PFSK-1 (cell line): ENCODE results near the gene TGFB1.

ENCODE experiments used
- POLR2AphosphoS5 ChIP-seq: IDR thresholded peaks from 2 replicates; pipeline ENCODE4 v1.6.1; 2012; ENCODE audit warnings: low read depth, mild to moderate bottlenecking, control low read depth, low read length, moderate library complexity
- SIN3A ChIP-seq: IDR thresholded peaks from 2 replicates; pipeline ENCODE4 v1.6.1; 2012; ENCODE audit warnings: mild to moderate bottlenecking, low read length, moderate library complexity, borderline replicate concordance; ENCODE audit not compliant: insufficient read depth

- TF ChIP-seq SIN3A (no peak), POLR2AphosphoS5 (no peak)
Measured at GRCh38 chr19:41371541-41371940, 17.8 kb upstream of the TGFB1 start.
